ENCODE data around the gene TOP1. TPM values are rescaled to one million over a fixed set of nuclear protein-coding genes. Genes with fewer than 3 reads are reported as not detected.

The TOP1 gene
- total RNA-seq, 1 donor from 2014 or later, result 52.0 TPM

DNA sequence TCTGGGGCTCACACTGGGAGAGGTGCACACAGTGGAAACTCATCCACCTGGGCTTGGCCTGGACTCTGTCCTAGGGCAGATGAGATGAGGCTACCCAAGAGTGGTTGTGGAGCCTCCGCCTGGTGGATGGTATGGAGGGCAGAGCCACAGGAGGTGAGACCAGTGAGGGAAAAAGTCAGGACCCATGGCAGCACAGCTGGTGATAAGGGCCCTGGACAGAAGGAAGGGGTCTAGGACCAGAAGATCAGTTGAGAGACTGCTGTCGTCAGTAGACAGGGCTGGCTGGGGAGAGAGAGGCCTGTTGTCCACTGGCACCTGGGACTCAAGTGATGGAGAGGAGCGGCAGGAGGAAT lies 138.5 kb downstream of the TOP1 start:
- Histone ChIP-seq H3K9me3 (no peaks in the 10 kb centered on the region), H3K27ac (no peak overlapping the region), H3K36me3 (peaks cover 98% of the 10 kb centered on the region), H3K27me3 (ENCODE audit: low read depth) (no peaks in the 10 kb centered on the region), H3K4me3 (no peak overlapping the region), H3K4me1 (peaks cover 6% of the 10 kb centered on the region)
- TF ChIP-seq, protein P1, sequence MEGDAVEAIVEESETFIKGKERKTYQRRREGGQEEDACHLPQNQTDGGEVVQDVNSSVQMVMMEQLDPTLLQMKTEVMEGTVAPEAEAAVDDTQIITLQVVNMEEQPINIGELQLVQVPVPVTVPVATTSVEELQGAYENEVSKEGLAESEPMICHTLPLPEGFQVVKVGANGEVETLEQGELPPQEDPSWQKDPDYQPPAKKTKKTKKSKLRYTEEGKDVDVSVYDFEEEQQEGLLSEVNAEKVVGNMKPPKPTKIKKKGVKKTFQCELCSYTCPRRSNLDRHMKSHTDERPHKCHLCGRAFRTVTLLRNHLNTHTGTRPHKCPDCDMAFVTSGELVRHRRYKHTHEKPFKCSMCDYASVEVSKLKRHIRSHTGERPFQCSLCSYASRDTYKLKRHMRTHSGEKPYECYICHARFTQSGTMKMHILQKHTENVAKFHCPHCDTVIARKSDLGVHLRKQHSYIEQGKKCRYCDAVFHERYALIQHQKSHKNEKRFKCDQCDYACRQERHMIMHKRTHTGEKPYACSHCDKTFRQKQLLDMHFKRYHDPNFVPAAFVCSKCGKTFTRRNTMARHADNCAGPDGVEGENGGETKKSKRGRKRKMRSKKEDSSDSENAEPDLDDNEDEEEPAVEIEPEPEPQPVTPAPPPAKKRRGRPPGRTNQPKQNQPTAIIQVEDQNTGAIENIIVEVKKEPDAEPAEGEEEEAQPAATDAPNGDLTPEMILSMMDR (IDR thresholded peaks at IDR 0.05), result no peak
- DNase-seq, result no peak
- intact Hi-C loops (cut with DNase I), result no loop called here
- no peak for ATAC-seq

DNA sequence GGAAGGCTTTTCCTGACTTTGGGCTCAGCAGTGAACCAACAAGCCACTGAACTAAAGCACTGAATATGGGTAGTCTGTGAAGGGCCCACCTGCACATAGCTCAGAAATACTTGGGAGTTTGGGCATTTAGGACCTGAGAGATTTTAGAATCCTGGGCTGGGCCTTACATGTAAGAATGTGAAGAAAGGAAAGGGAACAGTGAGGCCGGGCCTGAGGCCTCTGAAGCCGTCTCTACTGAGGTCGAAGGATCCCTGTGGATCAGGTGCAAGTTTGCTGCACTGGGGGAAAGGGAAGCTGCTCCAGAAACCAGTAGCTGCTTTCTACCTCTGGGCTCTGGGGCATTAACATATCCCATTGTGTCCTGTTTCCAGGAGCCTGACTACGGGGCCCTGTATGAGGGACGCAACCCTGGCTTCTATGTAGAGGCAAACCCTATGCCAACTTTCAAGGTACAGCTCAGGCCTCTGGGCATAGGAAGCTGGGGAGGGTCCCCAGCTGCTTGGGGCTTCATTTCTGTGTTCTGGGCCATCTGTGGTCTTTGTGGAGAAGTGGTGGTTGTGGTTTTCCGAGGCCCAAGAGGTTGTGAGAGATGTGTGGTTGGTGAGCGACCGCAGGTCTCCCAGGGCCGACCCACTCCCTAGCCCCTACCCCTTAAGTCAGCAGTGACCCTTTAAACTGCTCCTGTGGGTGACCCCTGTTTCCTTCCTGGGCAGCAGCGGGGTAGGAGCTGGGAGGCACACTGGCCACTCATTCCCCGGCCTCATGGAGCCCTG lies 139.0 kb downstream of the TOP1 start:
- no peak overlapping the region for H3K4me3 ChIP-seq
- H3K9me3 ChIP-seq, result no peaks in the 10 kb centered on the region
- peaks cover 99% of the 10 kb centered on the region for H3K36me3 ChIP-seq
- peak overlapping the region; percentile 31 for H3K27ac ChIP-seq
- H3K27me3 ChIP-seq (ENCODE audit: low read depth), result no peaks in the 10 kb centered on the region
- ATAC-seq, result no peak
- TF ChIP-seq, protein P1 (IDR thresholded peaks at IDR 0.05), result no peak
- H3K4me1 ChIP-seq, result peaks cover 12% of the 10 kb centered on the region
- intact Hi-C loops (cut with DNase I), result no loop called here
- peak; percentile 10 for DNase-seq

DNA sequence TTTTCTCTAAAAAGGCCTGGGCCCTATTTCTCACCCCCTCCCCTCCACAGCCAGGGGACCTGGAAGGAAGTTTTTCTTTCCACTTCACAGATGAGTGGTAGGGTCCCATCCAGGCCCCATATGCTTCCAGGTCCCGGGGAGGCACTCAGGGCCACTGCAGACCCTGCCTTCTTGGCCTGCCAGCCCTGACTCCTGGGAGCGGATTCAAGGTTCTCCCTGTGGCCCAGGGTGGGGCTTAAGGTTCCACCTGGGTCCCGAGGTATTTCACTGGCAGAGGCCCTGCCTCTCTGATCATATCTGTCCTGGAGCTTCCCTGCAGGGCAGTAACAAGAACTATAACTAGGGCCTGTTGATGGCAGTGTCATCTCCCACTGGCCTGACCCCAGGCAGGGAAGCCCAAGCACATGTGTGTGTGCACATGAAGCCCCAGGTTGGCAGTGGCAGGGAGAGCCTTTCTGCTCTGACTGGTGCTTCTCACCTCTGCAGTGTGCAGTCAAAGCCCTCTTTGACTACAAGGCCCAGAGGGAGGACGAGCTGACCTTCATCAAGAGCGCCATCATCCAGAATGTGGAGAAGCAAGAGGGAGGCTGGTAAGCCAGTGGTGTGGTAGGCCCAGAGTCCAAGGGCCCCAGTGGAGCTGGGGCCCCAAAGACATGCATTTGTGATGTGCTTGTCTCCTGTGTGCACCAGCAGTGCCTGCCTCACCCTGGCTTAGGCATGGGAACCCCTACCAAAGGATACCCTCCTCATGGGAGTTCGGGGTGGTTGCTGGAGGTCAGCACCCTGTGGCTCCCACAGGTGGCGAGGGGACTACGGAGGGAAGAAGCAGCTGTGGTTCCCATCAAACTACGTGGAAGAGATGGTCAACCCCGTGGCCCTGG lies 139.9 kb downstream of the TOP1 start:
- H3K36me3 ChIP-seq, result peaks cover 98% of the 10 kb centered on the region

DNA sequence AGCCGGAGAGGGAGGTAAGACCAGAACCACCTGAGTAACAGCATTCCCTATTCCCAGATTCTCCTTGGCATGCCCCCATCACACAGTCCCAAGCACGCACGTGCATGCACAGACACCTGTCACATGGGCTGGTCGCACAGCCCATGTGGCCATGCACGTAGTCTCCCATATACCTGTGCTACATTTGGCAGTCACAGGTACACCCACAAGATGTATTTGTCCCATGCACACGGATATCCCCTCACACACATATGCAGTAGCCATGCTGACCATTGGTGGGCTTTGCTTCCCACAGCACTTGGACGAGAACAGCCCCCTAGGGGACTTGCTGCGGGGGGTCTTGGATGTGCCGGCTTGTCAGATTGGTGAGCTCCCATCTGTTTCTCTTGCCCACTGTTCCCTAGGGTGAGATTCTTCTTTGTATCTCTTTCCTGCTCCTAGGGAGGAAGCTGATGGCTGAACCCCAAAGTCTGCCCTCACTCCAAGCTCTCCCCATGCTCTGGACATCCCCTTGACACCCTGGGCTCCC lies 140.6 kb downstream of the TOP1 start:
- H3K27me3 ChIP-seq (ENCODE audit: low read depth), result no peaks in the 10 kb centered on the region
- H3K27ac ChIP-seq, result no peak overlapping the region
- ATAC-seq, result no peak
- TF ChIP-seq, protein P1 (IDR thresholded peaks at IDR 0.05), result no peak
- H3K4me1 ChIP-seq, result peaks cover 26% of the 10 kb centered on the region
- H3K36me3 ChIP-seq, result peaks cover 98% of the 10 kb centered on the region
- H3K9me3 ChIP-seq, result no peaks in the 10 kb centered on the region
- no peak overlapping the region for H3K4me3 ChIP-seq
- intact Hi-C loops (cut with DNase I), result no loop called here
- DNase-seq, result no peak

More for the DNA sequence above, 139.9 kb downstream of the TOP1 start:
- DNase-seq, result peak; percentile 21
- H3K9me3 ChIP-seq, result no peaks in the 10 kb centered on the region
- no peaks in the 10 kb centered on the region for H3K27me3 ChIP-seq (ENCODE audit: low read depth)
- TF ChIP-seq, protein P1 (IDR thresholded peaks at IDR 0.05), result no peak
- no peak for ATAC-seq
- no peak overlapping the region for H3K4me3 ChIP-seq
- peaks cover 20% of the 10 kb centered on the region for H3K4me1 ChIP-seq
- intact Hi-C loops (cut with DNase I), result no loop called here
- peak overlapping the region; percentile 18 for H3K27ac ChIP-seq

DNA sequence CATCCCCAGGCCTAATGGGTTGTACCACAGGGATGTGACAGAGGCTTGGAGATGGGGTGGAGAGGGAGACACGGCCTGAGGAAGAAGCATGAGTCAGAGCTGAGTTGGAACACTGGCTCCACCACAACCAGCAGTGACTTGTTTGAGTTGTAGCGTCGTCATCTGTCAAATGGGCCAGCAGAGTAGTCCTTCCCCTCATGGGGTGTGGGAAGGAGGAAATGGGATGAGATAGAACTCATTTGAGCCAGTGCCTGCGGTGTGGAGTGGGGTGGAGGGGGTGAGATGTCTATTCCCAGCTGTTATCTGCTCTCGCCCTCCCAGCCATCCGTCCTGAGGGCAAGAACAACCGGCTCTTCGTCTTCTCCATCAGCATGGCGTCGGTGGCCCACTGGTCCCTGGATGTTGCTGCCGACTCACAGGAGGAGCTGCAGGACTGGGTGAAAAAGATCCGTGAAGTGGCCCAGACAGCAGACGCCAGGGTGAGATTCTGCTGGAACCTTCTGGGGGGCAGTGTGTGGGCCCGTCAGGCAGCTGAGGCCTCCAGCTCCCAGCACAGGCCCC lies 141.2 kb downstream of the TOP1 start:
- Histone ChIP-seq H3K27ac (no peak overlapping the region), H3K36me3 (peaks cover 98% of the 10 kb centered on the region), H3K4me1 (peaks cover 26% of the 10 kb centered on the region), H3K4me3 (no peak overlapping the region), H3K27me3 (ENCODE audit: low read depth) (no peaks in the 10 kb centered on the region), H3K9me3 (no peaks in the 10 kb centered on the region)
- intact Hi-C loops (cut with DNase I), result loop anchor here (5.0 kb wide), 1 partner anchor 167 kb away; no protein-coding TSS in a partner anchor
- TF ChIP-seq, protein P1 (IDR thresholded peaks at IDR 0.05), result no peak
- DNase-seq (no peak), ATAC-seq (no peak)
